ENCODE data around the gene NT5DC1.

NT5DC1 gene

DNA sequence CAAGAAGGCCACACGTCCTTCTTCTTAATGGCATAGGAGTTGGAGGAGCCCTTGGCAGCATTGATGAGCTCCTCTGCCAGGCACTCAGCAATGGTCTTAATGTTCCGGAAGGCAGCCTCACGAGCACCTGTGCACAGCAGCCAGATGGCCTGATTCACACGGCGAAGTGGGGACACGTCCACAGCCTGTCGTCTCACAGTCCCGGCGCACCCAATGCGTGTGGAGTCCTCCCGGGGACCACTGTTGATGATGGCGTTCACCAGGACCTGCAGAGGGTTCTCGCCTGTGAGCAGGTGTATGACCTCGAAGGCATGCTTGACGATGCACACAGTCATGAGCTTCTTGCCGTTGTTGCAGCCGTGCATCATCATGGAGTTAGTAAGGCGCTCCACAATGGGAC, 157.9 kb downstream of the NT5DC1 start:
- TF ChIP-seq CTCF (IDR thresholded peaks at IDR 0.05; ENCODE audit: insufficient read depth, low read depth, low read length, missing control alignments) = no peak
- no peak overlapping the region for H3K4me3 ChIP-seq (ENCODE audit: low read length)
- DNase-seq (ENCODE audit: low read depth) = no peak

- no peak overlapping the region for H3K4me3 ChIP-seq (ENCODE audit: low read length)
Measured at GRCh38 chr6:116263353-116263752, 162.7 kb downstream of the NT5DC1 start.

DNA sequence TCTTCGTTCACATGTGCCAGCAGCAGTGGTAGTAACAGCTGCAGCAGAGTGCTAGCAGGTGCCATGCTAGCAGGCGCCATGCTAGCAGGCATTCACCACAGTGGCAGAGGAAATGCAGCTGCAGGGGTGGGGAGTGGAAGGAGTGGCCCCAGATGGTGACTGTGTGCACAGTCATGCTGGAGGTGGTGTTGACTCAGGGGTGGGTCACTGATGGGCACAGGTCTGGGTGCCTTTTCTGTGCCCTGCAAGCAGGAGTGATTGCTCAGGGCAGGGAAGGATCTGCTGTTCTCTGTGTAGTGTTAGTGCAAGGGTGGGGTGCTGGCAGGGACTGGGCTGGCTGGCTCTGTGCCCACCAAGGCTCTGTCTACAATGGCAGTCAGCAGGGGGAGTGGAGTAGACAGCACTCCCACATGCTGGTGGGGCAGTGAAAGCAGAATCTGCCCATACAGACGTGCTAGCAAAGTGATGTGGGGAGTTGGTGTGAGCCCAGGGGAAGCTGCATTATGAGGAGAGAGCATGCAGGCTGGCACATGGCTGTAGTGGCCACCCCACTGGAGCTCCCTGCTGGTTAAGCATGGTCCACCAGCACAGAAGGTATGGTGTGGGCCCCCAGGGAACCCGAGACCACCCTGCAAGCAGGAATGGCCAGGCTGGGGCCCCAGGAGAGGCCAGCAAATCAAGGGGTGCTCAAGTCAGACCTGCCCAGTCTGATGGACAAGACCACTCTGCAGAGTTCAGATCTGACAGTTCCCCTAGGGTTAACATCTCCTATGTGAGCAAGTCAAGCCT, 164.6 kb downstream of the NT5DC1 start:
- no peak for TF ChIP-seq CTCF (IDR thresholded peaks at IDR 0.05; ENCODE audit: insufficient read depth, low read depth, low read length, missing control alignments)
- DNase-seq (ENCODE audit: low read depth) = peak; percentile 88
- no peak overlapping the region for H3K4me3 ChIP-seq (ENCODE audit: low read length)

More at GRCh38 chr6:116263353-116263752, 162.7 kb downstream of the NT5DC1 start:
- no peak for DNase-seq (ENCODE audit: low read depth)
- no peak for TF ChIP-seq CTCF (IDR thresholded peaks at IDR 0.05; ENCODE audit: insufficient read depth, low read depth, low read length, missing control alignments)

DNA sequence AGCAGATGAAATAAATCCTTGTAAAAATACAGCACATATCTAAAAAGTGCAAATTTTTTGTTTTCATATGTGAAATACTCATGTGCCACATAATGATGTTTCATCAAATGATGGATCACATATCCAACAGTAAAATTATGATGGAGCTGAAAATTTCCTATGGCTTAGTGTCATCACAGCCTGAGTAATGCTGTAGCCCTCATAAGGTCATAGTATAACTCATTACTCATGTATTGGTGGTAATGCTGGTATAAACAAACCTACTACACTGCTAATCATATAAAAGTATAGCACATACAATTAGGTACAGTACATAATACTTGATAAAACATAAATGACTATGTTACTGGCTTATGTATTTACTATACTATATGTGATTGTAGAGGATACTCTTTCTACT, 166.2 kb downstream of the NT5DC1 start:
- TF ChIP-seq CTCF (IDR thresholded peaks at IDR 0.05; ENCODE audit: insufficient read depth, low read depth, low read length, missing control alignments) = no peak
- peak; percentile 70 for DNase-seq (ENCODE audit: low read depth)

GRCh38 chr6:116267836-116268588, 167.4 kb downstream of the NT5DC1 start:
- DNase-seq (ENCODE audit: low read depth) = peak; percentile 64
- no peak for TF ChIP-seq CTCF (IDR thresholded peaks at IDR 0.05; ENCODE audit: insufficient read depth, low read depth, low read length, missing control alignments)
- H3K4me3 ChIP-seq (ENCODE audit: low read length) = no peak overlapping the region

More for the DNA sequence above, 166.2 kb downstream of the NT5DC1 start:
- no peak overlapping the region for H3K4me3 ChIP-seq (ENCODE audit: low read length)

- peak; percentile 81 for DNase-seq (ENCODE audit: low read depth)
- H3K4me3 ChIP-seq (ENCODE audit: low read length) = no peak overlapping the region
- TF ChIP-seq CTCF (IDR thresholded peaks at IDR 0.05; ENCODE audit: insufficient read depth, low read depth, low read length, missing control alignments) = peak; percentile 88
Measured at GRCh38 chr6:116268589-116269293, 168.1 kb downstream of the NT5DC1 start.
